Gastroesophageal sphincter (tissue), 4 donors: ENCODE measurements around the gene WDR82. TPM values are rescaled to one million over a fixed set of nuclear protein-coding genes. Genes with fewer than 3 reads are reported as not detected.

ENCODE experiments used
- ATAC-seq: fragments of 150-250 bp; one replicate; pipeline ENCODE4 v1.9.1; 2016; ENCODE audit warnings: mild to moderate bottlenecking, moderate library complexity
- H3K27ac ChIP-seq, 4 donors: fragments of 200-600 bp; sonication (generic) in 3 of 4; 1 replicate in 3 of 4; 2 replicates in 1 of 4; pipeline ENCODE4 v1.5.1; 2016 to 2019
- H3K27me3 ChIP-seq: fragments of 200-600 bp; sonication (generic); one replicate; pipeline ENCODE4 v1.5.1; 2019
- H3K36me3 ChIP-seq, 2 donors: fragments of 200-600 bp; sonication (generic); one replicate each; pipeline ENCODE4 v1.5.1; 2019; ENCODE audit warnings: control low read depth in 1 of 2
- H3K4me1 ChIP-seq, 3 donors: fragments of 200-600 bp; sonication (generic); 1 replicate in 2 of 3; 2 replicates in 1 of 3; pipeline ENCODE4 v1.5.1; 2016 to 2019; ENCODE audit warnings: control low read depth in 2 of 3
- H3K4me3 ChIP-seq, 2 donors: fragments of 200-600 bp; sonication (generic); one replicate each; pipeline ENCODE4 v1.5.1; 2019; ENCODE audit warnings: mild to moderate bottlenecking in 1 of 2, moderate library complexity in 1 of 2
- H3K9me3 ChIP-seq, 3 donors: fragments of 200-600 bp; sonication (generic); one replicate each; pipeline ENCODE4 v1.5.1; 2017 to 2019; ENCODE audit warnings: control low read depth in 2 of 3
- EP300 ChIP-seq: sonication (generic); formaldehyde crosslinking; IDR thresholded peaks from one replicate; pipeline ENCODE4 v1.6.1; 2017; ENCODE audit warnings: antibody characterized with exemption, mild to moderate bottlenecking
- POLR2A ChIP-seq, 2 donors: fragments of 450-650 bp; IDR thresholded peaks; one replicate each; pipeline ENCODE4 v1.6.1; 2017; ENCODE audit warnings: antibody characterized with exemption in 2 of 2, mild to moderate bottlenecking in 2 of 2, moderate library complexity in 1 of 2
- POLR2AphosphoS5 ChIP-seq: sonication (generic); formaldehyde crosslinking; IDR thresholded peaks from one replicate; pipeline ENCODE4 v1.6.1; 2017; ENCODE audit warnings: antibody characterized with exemption
- WGBS, 2 donors: methylation state at CpG; one replicate each; pipeline ENCODE4 v1.1.5; 2018; ENCODE audit warnings: low coverage in 1 of 2; 5-methylcytosine and 5-hydroxymethylcytosine counted together
- total RNA-seq, 4 donors: library from RNA; depleted of rRNA; stranded (reverse); fragments of >200 nt; gene quantifications; one replicate each; pipeline ENCODE4 v1.1.0, GENCODE V29; 2016
- TF ChIP-seq, protein P1 (sequence below), 4 experiments: fragments of 200-600 bp in 2 of 4; fragments of 450-650 bp in 2 of 4; sonication (generic) in 1 of 4; IDR thresholded peaks; one replicate each; pipeline ENCODE4 v1.5.1; 2017 to 2019; ENCODE audit warnings: antibody characterized with exemption in 4 of 4, mild to moderate bottlenecking in 2 of 4, moderate library complexity in 2 of 4

The WDR82 gene
- total RNA-seq, 4 donors from 2014 or later = 63.7 to 92.0 (median 86.7) TPM

DNA sequence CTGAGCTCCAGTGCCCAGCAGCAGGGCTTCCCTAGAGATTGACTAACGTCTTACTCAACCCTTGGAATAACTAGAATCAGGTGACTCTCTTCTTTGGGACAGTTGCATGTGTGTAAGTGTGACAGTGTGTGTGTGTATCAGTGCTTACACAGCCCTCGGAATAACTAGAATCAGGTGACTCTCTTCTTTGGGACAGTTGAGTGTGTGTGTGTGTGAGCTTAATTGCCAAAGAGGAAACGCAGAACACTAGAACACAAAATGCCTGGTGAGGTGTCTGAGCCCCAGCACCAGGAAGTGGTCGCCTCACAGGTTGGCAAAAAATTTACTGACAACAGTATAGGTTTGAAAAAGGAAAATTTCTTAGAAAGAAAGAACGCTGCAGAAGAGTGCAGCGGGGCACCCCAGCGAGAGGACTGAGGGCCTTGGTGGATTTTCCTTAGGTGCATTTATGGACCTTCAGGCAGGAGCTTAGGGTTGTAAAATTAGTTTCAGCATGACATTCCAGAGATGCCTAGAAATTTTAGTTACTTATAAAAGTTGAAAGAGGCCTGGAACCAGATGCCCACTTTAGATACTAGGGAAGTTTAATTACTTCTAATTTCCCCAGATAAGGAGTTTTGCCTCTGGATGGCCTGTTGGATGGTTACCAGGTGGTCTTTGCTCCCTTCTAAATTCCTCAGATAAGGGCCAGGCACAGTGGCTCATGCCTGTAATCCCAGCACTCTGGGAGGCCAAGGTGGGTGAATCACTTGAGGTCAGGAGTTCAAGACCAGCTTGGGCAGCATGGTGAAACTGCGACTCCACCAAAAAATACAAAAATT is 3.7 kb upstream of the WDR82 start:
- TF ChIP-seq POLR2A (IDR thresholded peaks at IDR 0.05) (no peak), POLR2AphosphoS5 (no peak), EP300 (no peak)
- TF ChIP-seq, protein P1, sequence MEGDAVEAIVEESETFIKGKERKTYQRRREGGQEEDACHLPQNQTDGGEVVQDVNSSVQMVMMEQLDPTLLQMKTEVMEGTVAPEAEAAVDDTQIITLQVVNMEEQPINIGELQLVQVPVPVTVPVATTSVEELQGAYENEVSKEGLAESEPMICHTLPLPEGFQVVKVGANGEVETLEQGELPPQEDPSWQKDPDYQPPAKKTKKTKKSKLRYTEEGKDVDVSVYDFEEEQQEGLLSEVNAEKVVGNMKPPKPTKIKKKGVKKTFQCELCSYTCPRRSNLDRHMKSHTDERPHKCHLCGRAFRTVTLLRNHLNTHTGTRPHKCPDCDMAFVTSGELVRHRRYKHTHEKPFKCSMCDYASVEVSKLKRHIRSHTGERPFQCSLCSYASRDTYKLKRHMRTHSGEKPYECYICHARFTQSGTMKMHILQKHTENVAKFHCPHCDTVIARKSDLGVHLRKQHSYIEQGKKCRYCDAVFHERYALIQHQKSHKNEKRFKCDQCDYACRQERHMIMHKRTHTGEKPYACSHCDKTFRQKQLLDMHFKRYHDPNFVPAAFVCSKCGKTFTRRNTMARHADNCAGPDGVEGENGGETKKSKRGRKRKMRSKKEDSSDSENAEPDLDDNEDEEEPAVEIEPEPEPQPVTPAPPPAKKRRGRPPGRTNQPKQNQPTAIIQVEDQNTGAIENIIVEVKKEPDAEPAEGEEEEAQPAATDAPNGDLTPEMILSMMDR (IDR thresholded peaks at IDR 0.05) = no peak
- H3K36me3 ChIP-seq = peaks cover 0 to 19% of the 10 kb centered on the region in 2 donors

GRCh38 chr3:52280050-52280461 is 1.6 kb upstream of the WDR82 start:
- no peak for ATAC-seq
- Histone ChIP-seq H3K36me3 (peaks cover 0 to 19% of the 10 kb centered on the region in 2 donors), H3K9me3 (no peaks in the 10 kb centered on the region), H3K27ac (peak overlapping the region; percentile 92 to 98 (median 97)), H3K4me3 (no peak overlapping the region), H3K27me3 (no peaks in the 10 kb centered on the region), H3K4me1 (peaks cover 0 to 42% (median 12%) of the 10 kb centered on the region in 3 donors)
- TF ChIP-seq POLR2AphosphoS5 = no peak
- no peak for TF ChIP-seq EP300
- no peak for TF ChIP-seq POLR2A (IDR thresholded peaks at IDR 0.05)
- TF ChIP-seq, protein P1 (IDR thresholded peaks at IDR 0.05) = no peak
- 6 to 21% methylated on average over 6 of the region's 6 CpGs for WGBS, 2 donors

More for the DNA sequence above, 3.7 kb upstream of the WDR82 start:
- Histone ChIP-seq H3K27ac (peak overlapping the region in 1 of 4 donors; percentile 3), H3K27me3 (no peaks in the 10 kb centered on the region), H3K4me1 (peaks cover 0 to 32% (median 4%) of the 10 kb centered on the region in 3 donors), H3K9me3 (no peaks in the 10 kb centered on the region), H3K4me3 (no peak overlapping the region)
- ATAC-seq = no peak
- WGBS, 2 donors = 78 to 81% methylated on average over 5 to 6 of the region's 8 CpGs

DNA sequence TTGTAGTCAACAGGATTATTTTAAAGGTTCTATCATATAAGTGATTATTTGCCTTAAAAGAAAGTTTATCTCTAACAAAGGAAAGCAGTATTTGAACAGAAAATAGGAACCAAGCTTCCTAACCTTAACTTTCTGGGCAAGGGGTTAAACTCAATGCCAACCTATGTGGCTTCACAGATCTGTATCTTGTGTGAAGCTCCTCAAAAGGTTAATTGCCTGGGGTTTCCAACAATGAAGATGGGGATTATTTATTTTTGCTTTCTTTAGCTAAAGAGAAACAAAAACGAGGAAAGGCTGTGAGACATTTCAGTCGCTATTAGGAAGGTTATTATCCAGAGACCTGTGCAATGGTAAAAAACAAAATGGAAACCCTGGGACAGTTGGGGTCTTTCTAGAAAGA is 1.1 kb upstream of the WDR82 start:
- H3K36me3 ChIP-seq = peaks cover 0 to 17% of the 10 kb centered on the region in 2 donors
- H3K4me1 ChIP-seq = peaks cover 0 to 46% (median 12%) of the 10 kb centered on the region in 3 donors
- TF ChIP-seq, protein P1 (IDR thresholded peaks at IDR 0.05) = no peak
- no peak for TF ChIP-seq POLR2A (IDR thresholded peaks at IDR 0.05)
- no peak for TF ChIP-seq EP300
- TF ChIP-seq POLR2AphosphoS5 = no peak
- H3K9me3 ChIP-seq = no peaks in the 10 kb centered on the region
- ATAC-seq = no peak
- 0 to 20% methylated on average over 1 to 2 of the region's 2 CpGs for WGBS, 2 donors
- peak overlapping the region in 1 of 2 donors; percentile 68 for H3K4me3 ChIP-seq
- no peaks in the 10 kb centered on the region for H3K27me3 ChIP-seq
- peak overlapping the region; percentile 92 to 98 (median 97) for H3K27ac ChIP-seq

- H3K36me3 ChIP-seq = peaks cover 0 to 12% of the 10 kb centered on the region in 2 donors
- WGBS, 2 donors = 0 to 1% methylated on average over 6 to 19 of the region's 54 CpGs
- no peaks in the 10 kb centered on the region for H3K27me3 ChIP-seq
- peak overlapping the region; percentile 68 to 93 for H3K4me3 ChIP-seq
- TF ChIP-seq POLR2AphosphoS5 (no peak), EP300 (no peak)
- TF ChIP-seq, protein P1 (IDR thresholded peaks at IDR 0.05) = peak; percentile 14 to 55 (median 41)
- peak overlapping the region; percentile 92 to 98 (median 97) for H3K27ac ChIP-seq
- no peaks in the 10 kb centered on the region for H3K9me3 ChIP-seq
- ATAC-seq = peak; percentile 84
- H3K4me1 ChIP-seq = peaks cover 0 to 62% (median 17%) of the 10 kb centered on the region in 3 donors
Observed at GRCh38 chr3:52277972-52278509, 408 bp downstream of the WDR82 start.
